Endothelial cell of umbilical vein (primary cell): Measurements from ENCODE around the gene MCTP1. TPM values are rescaled to one million over a fixed set of nuclear protein-coding genes. Genes with fewer than 3 reads are reported as not detected.

ENCODE experiments used
- BruUV-seq: library from RNA; stranded (reverse); fragments of 400-500 nt; replicated peaks from 2 replicates; lab custom pipeline; 2021; lab: Mats Ljungman, UMichigan
- CTCF ChIA-PET: fragments of 300-600, 350-600 bp; sonication (Branson Sonifier 250); formaldehyde crosslinking; loops from one replicate; lab custom pipeline; 2021; ENCODE audit warnings: antibody characterized with exemption, inconsistent platforms; lab: Charles Lee
- POLR2A ChIA-PET: fragments of 300-600, 350-600 bp; sonication (Branson Sonifier 250); formaldehyde crosslinking; loops from one replicate; lab custom pipeline; 2021; ENCODE audit warnings: antibody characterized with exemption, inconsistent platforms; lab: Charles Lee
- DNase-seq: peaks from one replicate; pipeline ENCODE4 v3.0.0-alpha.2; 2011; ENCODE audit warnings: low read depth, low spot score
- FAIRE-seq: peaks from 2 replicates; lab custom pipeline; 2011; peaks lifted over from hg19 to GRCh38; lab: Jason Lieb, UNC
- H2AFZ ChIP-seq: 2 replicates; pipeline ENCODE4 v1.6.0; 2012; ENCODE audit warnings: low read depth, low read length, control low read depth, inconsistent platforms
- H3K27ac ChIP-seq: 2 replicates; pipeline ENCODE4 v1.5.1; 2011; ENCODE audit warnings: low read depth, mild to moderate bottlenecking, control low read depth, low read length, moderate library complexity; ENCODE audit not compliant: insufficient read depth
- H3K27me3 ChIP-seq, 2 experiments: 2 replicates each; pipeline versions ENCODE4 v1.6.0 to v1.6.1; 2011; ENCODE audit warnings: low read length in 2 of 2, mixed read lengths in 1 of 2; ENCODE audit not compliant: control insufficient read depth in 2 of 2, insufficient read depth in 2 of 2
- H3K36me3 ChIP-seq, 2 experiments: 2 replicates in 1 of 2; 3 replicates in 1 of 2; pipeline ENCODE4 v1.5.1; 2011; ENCODE audit warnings: low read length in 2 of 2, mild to moderate bottlenecking in 1 of 2, moderate library complexity in 1 of 2; ENCODE audit not compliant: control insufficient read depth in 2 of 2, insufficient read depth in 2 of 2; ENCODE audit errors: extremely low read depth in 1 of 2
- H3K4me1 ChIP-seq: 3 replicates; pipeline ENCODE4 v1.5.1; 2011; ENCODE audit warnings: mild to moderate bottlenecking, low read length; ENCODE audit not compliant: control insufficient read depth, insufficient read depth; ENCODE audit errors: extremely low read depth
- H3K4me2 ChIP-seq: 2 replicates; pipeline ENCODE4 v1.6.1; 2011; ENCODE audit warnings: low read length, control low read depth, mixed read lengths; ENCODE audit not compliant: insufficient read depth
- H3K4me3 ChIP-seq, 3 experiments: fragments of 200-600 bp in 1 of 3; sonication (generic), shearing (Covaris generic) in 1 of 3; replicated peaks in 1 of 3; 2 replicates each; pipeline ENCODE4 v1.5.1; 2011 to 2016; ENCODE audit warnings: control low read depth in 3 of 3, low read length in 3 of 3, mild to moderate bottlenecking in 2 of 3, inconsistent platforms in 1 of 3, low read depth in 1 of 3, moderate library complexity in 1 of 3; ENCODE audit not compliant: insufficient read depth in 1 of 3
- H3K79me2 ChIP-seq: 2 replicates; pipeline ENCODE4 v1.6.0; 2012; ENCODE audit warnings: low read length, inconsistent platforms; ENCODE audit not compliant: control insufficient read depth, insufficient read depth
- H3K9ac ChIP-seq: replicated peaks from 2 replicates; pipeline ENCODE3; 2011; ENCODE audit warnings: low read length, control low read depth; ENCODE audit not compliant: insufficient read depth; ENCODE audit errors: extremely low read depth
- H3K9me1 ChIP-seq: replicated peaks from 3 replicates; pipeline ENCODE4 v1.6.0; 2011; ENCODE audit warnings: mild to moderate bottlenecking, low read length; ENCODE audit not compliant: control insufficient read depth, insufficient read depth; ENCODE audit errors: extremely low read depth
- H3K9me3 ChIP-seq: replicated peaks from 2 replicates; pipeline ENCODE4 v1.5.1; 2012; ENCODE audit warnings: low read length, inconsistent platforms; ENCODE audit not compliant: control insufficient read depth, insufficient read depth
- H4K20me1 ChIP-seq: replicated peaks from 2 replicates; pipeline ENCODE3; 2011; ENCODE audit warnings: mild to moderate bottlenecking, low read length; ENCODE audit not compliant: control insufficient read depth, insufficient read depth; ENCODE audit errors: extremely low read depth
- EZH2 ChIP-seq: IDR thresholded peaks from 2 replicates; pipeline ENCODE4 v1.6.1; 2012; ENCODE audit warnings: borderline replicate concordance, low read depth, mild to moderate bottlenecking, moderate library complexity, low read length, inconsistent platforms; ENCODE audit not compliant: severe bottlenecking
- GATA2 ChIP-seq: IDR thresholded peaks from 2 replicates; pipeline ENCODE4 v1.7.0; 2011; ENCODE audit warnings: low read depth, mild to moderate bottlenecking, moderate library complexity, mixed read lengths, low read length; ENCODE audit not compliant: insufficient read length, insufficient read depth
- JUN ChIP-seq: IDR thresholded peaks from 2 replicates; pipeline ENCODE4 v1.6.1; 2011; ENCODE audit warnings: borderline replicate concordance, low read depth; ENCODE audit not compliant: insufficient read length, insufficient read depth
- MYC ChIP-seq: IDR thresholded peaks from one replicate; pipeline ENCODE4 v1.6.1; 2011; ENCODE audit warnings: mild to moderate bottlenecking, low read depth, low read length
- POLR2AphosphoS5 ChIP-seq: IDR thresholded peaks from 2 replicates; pipeline ENCODE4 v1.6.1; 2012; ENCODE audit warnings: low read depth, mild to moderate bottlenecking, control low read depth, low read length, moderate library complexity; ENCODE audit not compliant: insufficient read depth
- dilution Hi-C: fragments of 300-500 bp; cut with MboI; formaldehyde crosslinking; loops from one replicate; pipeline ENCODE4 v1.15.0; 2019; ENCODE audit warnings: low sequenced_read_pairs; ENCODE audit not compliant: extremely low pct_ligation_motif_present
- intact Hi-C: fragments of 100-400 bp; cut with micrococcal nuclease; formaldehyde crosslinking; loops from one replicate; pipeline ENCODE4 v1.10.0; 2022
- polyA plus RNA-seq, 4 experiments: library from polyadenylated mRNA; depleted of rRNA in 3 of 4; stranded (reverse) in 3 of 4; unstranded in 1 of 4; fragments of >200 nt; gene quantifications; 2 replicates each; pipeline versions ENCODE4 v1.2.1 to v1.2.3, GENCODE V29; 2011 to 2012; ENCODE audit warnings: missing spikeins in 1 of 4
- total RNA-seq: library from RNA; stranded (reverse); gene quantifications from 2 replicates; pipeline ENCODE4 v1.2.3, GENCODE V29; 2021
- TF ChIP-seq, protein P1 (sequence below), 2 donors: IDR thresholded peaks; 1 replicate in 1 of 2; 2 replicates in 1 of 2; pipeline ENCODE4 v1.5.1; 2011; ENCODE audit warnings: low read length in 2 of 2, mild to moderate bottlenecking in 2 of 2, moderate library complexity in 2 of 2, control low read depth in 1 of 2, inconsistent platforms in 1 of 2, low read depth in 1 of 2; ENCODE audit not compliant: insufficient read depth in 1 of 2; ENCODE audit errors: extremely low read depth in 1 of 2
- TF ChIP-seq, protein P2 (sequence below): IDR thresholded peaks from 2 replicates; pipeline ENCODE4 v1.6.1; 2011; ENCODE audit not compliant: insufficient read depth, insufficient read length

MCTP1 gene
- total and polyA plus RNA-seq, 2 donors (not counting 3 experiments of a cell fraction or from before 2014, with no cell fraction given) = 79.3 to 203 TPM

DNA sequence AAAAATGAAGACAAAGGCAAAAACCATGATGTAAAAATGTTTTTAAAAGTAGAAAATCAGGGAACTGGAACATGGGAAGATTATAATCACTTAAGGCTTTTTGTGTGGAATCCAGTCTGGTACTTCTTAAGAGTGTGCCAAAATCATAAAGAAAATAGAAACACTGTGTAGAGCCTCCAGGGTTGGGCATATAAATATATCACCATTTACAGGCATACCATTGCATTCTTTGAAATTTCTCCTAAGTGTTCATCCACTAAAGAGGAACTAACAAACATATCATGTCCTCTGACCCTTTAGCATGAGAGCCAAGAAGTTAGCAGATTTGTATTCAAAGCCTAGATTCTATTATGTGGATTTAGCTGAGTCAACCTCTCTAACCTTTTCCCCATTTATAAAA lies 573.1 kb downstream of the MCTP1 start:
- no peaks in the 10 kb centered on the region for H3K9me1 ChIP-seq
- DNase-seq (peak; percentile 19), FAIRE-seq (no peak)
- ChIA-PET POLR2A (no interaction called here), CTCF (no interaction called here)
- H3K27ac ChIP-seq = no peak overlapping the region
- H3K9me3 ChIP-seq = no peaks in the 10 kb centered on the region
- no peaks in the 10 kb centered on the region for H3K4me1 ChIP-seq
- no peak for TF ChIP-seq MYC
- TF ChIP-seq GATA2 = no peak
- no peak for TF ChIP-seq JUN
- no peak for TF ChIP-seq POLR2AphosphoS5
- TF ChIP-seq, protein P1, sequence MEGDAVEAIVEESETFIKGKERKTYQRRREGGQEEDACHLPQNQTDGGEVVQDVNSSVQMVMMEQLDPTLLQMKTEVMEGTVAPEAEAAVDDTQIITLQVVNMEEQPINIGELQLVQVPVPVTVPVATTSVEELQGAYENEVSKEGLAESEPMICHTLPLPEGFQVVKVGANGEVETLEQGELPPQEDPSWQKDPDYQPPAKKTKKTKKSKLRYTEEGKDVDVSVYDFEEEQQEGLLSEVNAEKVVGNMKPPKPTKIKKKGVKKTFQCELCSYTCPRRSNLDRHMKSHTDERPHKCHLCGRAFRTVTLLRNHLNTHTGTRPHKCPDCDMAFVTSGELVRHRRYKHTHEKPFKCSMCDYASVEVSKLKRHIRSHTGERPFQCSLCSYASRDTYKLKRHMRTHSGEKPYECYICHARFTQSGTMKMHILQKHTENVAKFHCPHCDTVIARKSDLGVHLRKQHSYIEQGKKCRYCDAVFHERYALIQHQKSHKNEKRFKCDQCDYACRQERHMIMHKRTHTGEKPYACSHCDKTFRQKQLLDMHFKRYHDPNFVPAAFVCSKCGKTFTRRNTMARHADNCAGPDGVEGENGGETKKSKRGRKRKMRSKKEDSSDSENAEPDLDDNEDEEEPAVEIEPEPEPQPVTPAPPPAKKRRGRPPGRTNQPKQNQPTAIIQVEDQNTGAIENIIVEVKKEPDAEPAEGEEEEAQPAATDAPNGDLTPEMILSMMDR (IDR thresholded peaks at IDR 0.05; ENCODE audit: extremely low read depth in 1 of 2, insufficient read depth in 1 of 2, low read depth in 1 of 2, low read length in 2 of 2) = no peak
- TF ChIP-seq EZH2 = no peak
- TF ChIP-seq, protein P2, sequence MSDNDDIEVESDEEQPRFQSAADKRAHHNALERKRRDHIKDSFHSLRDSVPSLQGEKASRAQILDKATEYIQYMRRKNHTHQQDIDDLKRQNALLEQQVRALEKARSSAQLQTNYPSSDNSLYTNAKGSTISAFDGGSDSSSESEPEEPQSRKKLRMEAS = no peak
- H3K27me3 ChIP-seq = no peaks in the 10 kb centered on the region
- BruUV-seq = no TSS peak
- no peak overlapping the region for H3K4me2 ChIP-seq
- intact Hi-C loops (no loop called here), dilution Hi-C loops (no loop called here)
- no peak overlapping the region for H3K4me3 ChIP-seq
- H3K36me3 ChIP-seq = peaks cover 2 to 13% of the 10 kb centered on the region in 2 experiments
- no peaks in the 10 kb centered on the region for H3K79me2 ChIP-seq
- no peaks in the 10 kb centered on the region for H4K20me1 ChIP-seq
- H3K9ac ChIP-seq = no peak overlapping the region
- H2AFZ ChIP-seq = no peak overlapping the region
